Liver (tissue), 9 donors: Measurements from ENCODE around the gene COX5A. TPM values are rescaled to one million over a fixed set of nuclear protein-coding genes. Genes with fewer than 3 reads are reported as not detected.
"Not testable (repeated sequence)": the region's sequence is repeated elsewhere in the genome, so short reads cannot be mapped to it uniquely, and the experiment has no call there.

ENCODE experiments used
- DNase-seq: peaks from one replicate; pipeline ENCODE4 v3.0.0-alpha.2; 2017; ENCODE audit warnings: low spot score
- H3K27ac ChIP-seq, 2 donors: one replicate each; pipeline ENCODE4 v1.7.0; 2013; ENCODE audit warnings: inconsistent platforms in 2 of 2, low read length in 2 of 2, control low read depth in 1 of 2, low read depth in 1 of 2, mild to moderate bottlenecking in 1 of 2
- H3K27me3 ChIP-seq, 4 donors: one replicate each; pipeline versions ENCODE4 v1.6.1 to v1.7.0; 2013; ENCODE audit warnings: low read length in 3 of 4, inconsistent platforms in 1 of 4, mild to moderate bottlenecking in 1 of 4, moderate library complexity in 1 of 4; ENCODE audit not compliant: control insufficient read depth in 4 of 4, insufficient read depth in 4 of 4
- H3K36me3 ChIP-seq, 4 donors: one replicate each; pipeline versions ENCODE4 v1.6.1 to v1.7.0; 2013; ENCODE audit warnings: low read length in 3 of 4, mild to moderate bottlenecking in 3 of 4, low read depth in 1 of 4, moderate library complexity in 1 of 4; ENCODE audit not compliant: control insufficient read depth in 4 of 4, insufficient read depth in 3 of 4
- H3K4me1 ChIP-seq, 4 donors: one replicate each; pipeline versions ENCODE4 v1.6.1 to v1.7.0; 2013; ENCODE audit warnings: low read length in 3 of 4, mild to moderate bottlenecking in 3 of 4, moderate library complexity in 1 of 4; ENCODE audit not compliant: control insufficient read depth in 4 of 4, insufficient read depth in 4 of 4
- H3K4me3 ChIP-seq, 3 donors: one replicate each; pipeline versions ENCODE4 v1.6.1 to v1.7.0; 2013; ENCODE audit warnings: low read length in 3 of 3, control low read depth in 1 of 3, low read depth in 1 of 3, mild to moderate bottlenecking in 1 of 3
- H3K9ac ChIP-seq, 2 donors: one replicate each; pipeline ENCODE4 v1.7.0; 2013; ENCODE audit warnings: low read length in 2 of 2, mild to moderate bottlenecking in 2 of 2, moderate library complexity in 2 of 2, control low read depth in 1 of 2, low read depth in 1 of 2
- H3K9me3 ChIP-seq, 4 donors: one replicate each; pipeline versions ENCODE4 v1.6.1 to v1.7.0; 2013; ENCODE audit warnings: low read length in 3 of 4; ENCODE audit not compliant: control insufficient read depth in 4 of 4
- EGR1 ChIP-seq, 2 donors: IDR thresholded peaks; 2 replicates each; pipeline ENCODE4 v1.6.1; 2016 to 2018; ENCODE audit warnings: antibody characterized with exemption in 2 of 2, low read depth in 2 of 2
- FOXA2 ChIP-seq: IDR thresholded peaks from 2 replicates; pipeline ENCODE4 v1.6.1; 2016; ENCODE audit warnings: antibody characterized with exemption
- HNF4A ChIP-seq, 2 donors: conservative IDR thresholded peaks; 2 replicates each; pipeline ENCODE4 v1.6.1; 2016; ENCODE audit warnings: antibody characterized with exemption in 2 of 2, mild to moderate bottlenecking in 2 of 2
- HNF4G ChIP-seq: IDR thresholded peaks from 2 replicates; pipeline ENCODE4 v1.6.1; 2016; ENCODE audit warnings: antibody characterized with exemption
- JUND ChIP-seq, 2 donors: IDR thresholded peaks; 2 replicates each; pipeline ENCODE4 v1.6.1; 2016; ENCODE audit warnings: antibody characterized with exemption in 2 of 2
- NR2F2 ChIP-seq: IDR thresholded peaks from 2 replicates; pipeline ENCODE4 v1.6.1; 2016; ENCODE audit warnings: antibody characterized with exemption
- RAD21 ChIP-seq, 2 donors: IDR thresholded peaks; 2 replicates each; pipeline ENCODE4 v1.6.1; 2016; ENCODE audit warnings: antibody characterized with exemption in 2 of 2, mild to moderate bottlenecking in 2 of 2
- SP1 ChIP-seq: IDR thresholded peaks from 2 replicates; pipeline ENCODE4 v1.6.1; 2018; ENCODE audit warnings: antibody characterized with exemption, mild to moderate bottlenecking
- TAF1 ChIP-seq: conservative IDR thresholded peaks from 2 replicates; pipeline ENCODE4 v1.6.1; 2016; ENCODE audit warnings: antibody characterized with exemption, mild to moderate bottlenecking
- YY1 ChIP-seq: IDR thresholded peaks from 2 replicates; pipeline ENCODE4 v1.6.1; 2016; ENCODE audit warnings: antibody characterized with exemption, mild to moderate bottlenecking
- WGBS: extraction: QIAGEN DNeasy Blood & Tissue Kit; methylation state at CpG from one replicate; pipeline ENCODE4 v1.1.7; 2013; 5-methylcytosine and 5-hydroxymethylcytosine counted together
- polyA plus RNA-seq, 2 donors: library from polyadenylated mRNA; stranded (reverse) in 1 of 2; unstranded in 1 of 2; fragments of 200-250 nt in 1 of 2; fragments of >200 nt in 1 of 2; fragmentation: Nextera tagmentation in 1 of 2; extraction: Ambion mirVana in 1 of 2; gene quantifications; one replicate each; pipeline versions ENCODE4 v1.2.1 to v1.2.3, GENCODE V29; 2013 to 2015
- total RNA-seq, 2 donors: library from RNA; depleted of rRNA; stranded (reverse); fragments of >200 nt; gene quantifications; one replicate each; pipeline ENCODE4 v1.2.3, GENCODE V29; 2014
- TF ChIP-seq, protein P1 (sequence below): IDR thresholded peaks from 2 replicates; pipeline ENCODE4 v1.6.1; 2016; ENCODE audit warnings: antibody characterized with exemption
- TF ChIP-seq, protein P2 (sequence below): fragments of 150-350 bp; IDR thresholded peaks from 2 replicates; pipeline ENCODE4 v1.5.1; 2017; ENCODE audit warnings: improper control_type of control experiment, low read depth, low read length; ENCODE audit not compliant: missing input control
- TF ChIP-seq, protein P3 (sequence below): IDR thresholded peaks from 2 replicates; pipeline ENCODE4 v1.6.1; 2016; ENCODE audit warnings: antibody characterized with exemption, mild to moderate bottlenecking
- TF ChIP-seq, protein P4 (sequence below): IDR thresholded peaks from 2 replicates; pipeline ENCODE4 v1.6.1; 2016; ENCODE audit warnings: antibody characterized with exemption
- donor health status: healthy.
- donor health status: healthy.
- donor health status: healthy.
- donor health status: healthy.
- donor health status: healthy.

The COX5A gene
- total and polyA plus RNA-seq, 4 donors = 47.9 to 374 (median 190) TPM

DNA sequence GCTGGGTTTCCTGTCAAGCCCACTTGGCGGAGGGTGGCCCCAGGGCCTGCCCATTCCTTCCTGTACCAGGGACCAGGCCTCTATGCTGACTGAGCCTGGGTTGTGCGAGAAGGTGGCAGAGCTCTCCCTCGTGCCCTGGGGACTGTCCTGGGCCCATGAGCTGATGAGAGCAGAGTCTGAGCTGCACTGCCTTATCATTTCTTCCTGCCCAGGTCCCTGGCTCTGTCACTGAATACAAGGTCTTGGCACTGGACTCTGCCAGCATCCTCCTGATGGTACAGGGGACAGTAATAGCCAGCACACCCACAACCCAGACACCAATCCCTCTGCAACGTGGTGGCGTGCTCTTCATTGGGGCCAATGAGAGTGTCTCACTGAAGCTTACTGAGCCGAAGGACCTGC lies 40.6 kb downstream of the COX5A start:
- H3K4me1 ChIP-seq = peaks cover 3 to 9% (median 8%) of the 10 kb centered on the region in 4 donors
- no peak overlapping the region for H3K4me3 ChIP-seq
- H3K36me3 ChIP-seq = peaks cover 2 to 44% (median 19%) of the 10 kb centered on the region in 4 donors
- H3K9me3 ChIP-seq = no peaks in the 10 kb centered on the region
- 95% methylated on average over 6 of the region's 6 CpGs for WGBS
- H3K9ac ChIP-seq = no peak overlapping the region
- no peak for DNase-seq
- H3K27ac ChIP-seq = no peak overlapping the region
- no peaks in the 10 kb centered on the region for H3K27me3 ChIP-seq
- TF ChIP-seq, protein P1, sequence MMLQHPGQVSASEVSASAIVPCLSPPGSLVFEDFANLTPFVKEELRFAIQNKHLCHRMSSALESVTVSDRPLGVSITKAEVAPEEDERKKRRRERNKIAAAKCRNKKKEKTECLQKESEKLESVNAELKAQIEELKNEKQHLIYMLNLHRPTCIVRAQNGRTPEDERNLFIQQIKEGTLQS = no peak
- TF ChIP-seq NR2F2 = no peak
- TF ChIP-seq YY1 = no peak
- TF ChIP-seq, protein P2, sequence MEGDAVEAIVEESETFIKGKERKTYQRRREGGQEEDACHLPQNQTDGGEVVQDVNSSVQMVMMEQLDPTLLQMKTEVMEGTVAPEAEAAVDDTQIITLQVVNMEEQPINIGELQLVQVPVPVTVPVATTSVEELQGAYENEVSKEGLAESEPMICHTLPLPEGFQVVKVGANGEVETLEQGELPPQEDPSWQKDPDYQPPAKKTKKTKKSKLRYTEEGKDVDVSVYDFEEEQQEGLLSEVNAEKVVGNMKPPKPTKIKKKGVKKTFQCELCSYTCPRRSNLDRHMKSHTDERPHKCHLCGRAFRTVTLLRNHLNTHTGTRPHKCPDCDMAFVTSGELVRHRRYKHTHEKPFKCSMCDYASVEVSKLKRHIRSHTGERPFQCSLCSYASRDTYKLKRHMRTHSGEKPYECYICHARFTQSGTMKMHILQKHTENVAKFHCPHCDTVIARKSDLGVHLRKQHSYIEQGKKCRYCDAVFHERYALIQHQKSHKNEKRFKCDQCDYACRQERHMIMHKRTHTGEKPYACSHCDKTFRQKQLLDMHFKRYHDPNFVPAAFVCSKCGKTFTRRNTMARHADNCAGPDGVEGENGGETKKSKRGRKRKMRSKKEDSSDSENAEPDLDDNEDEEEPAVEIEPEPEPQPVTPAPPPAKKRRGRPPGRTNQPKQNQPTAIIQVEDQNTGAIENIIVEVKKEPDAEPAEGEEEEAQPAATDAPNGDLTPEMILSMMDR = no peak
- no peak for TF ChIP-seq HNF4G
- no peak for TF ChIP-seq FOXA2

DNA sequence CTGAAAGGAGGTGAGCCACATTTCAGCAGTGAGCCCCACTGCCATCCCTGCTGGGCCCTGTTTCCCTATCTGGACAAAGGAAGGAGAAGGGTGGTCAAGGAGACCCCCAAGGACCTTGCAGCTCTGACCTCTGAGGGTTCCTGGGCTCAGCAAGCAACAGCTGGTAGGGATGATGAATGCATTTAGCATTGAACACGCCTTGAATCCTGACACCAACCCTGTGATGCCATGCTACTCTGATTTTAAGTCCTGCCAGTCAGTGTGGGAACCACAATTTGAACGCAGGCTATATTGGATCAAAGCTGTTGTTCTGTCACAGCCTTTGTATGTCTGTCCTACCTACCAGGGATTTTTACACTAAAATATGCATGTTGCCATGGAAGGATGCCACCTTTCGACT lies 41.6 kb downstream of the COX5A start:
- Histone ChIP-seq H3K36me3 (peaks cover 2 to 40% (median 19%) of the 10 kb centered on the region in 4 donors), H3K4me3 (no peak overlapping the region), H3K9ac (no peak overlapping the region), H3K4me1 (peaks cover 5 to 16% (median 13%) of the 10 kb centered on the region in 4 donors), H3K27me3 (no peaks in the 10 kb centered on the region), H3K9me3 (no peaks in the 10 kb centered on the region), H3K27ac (no peak overlapping the region)
- TF ChIP-seq FOXA2 (no peak), EGR1 (IDR thresholded peaks at IDR 0.05; ENCODE audit: low read depth in 2 of 2) (no peak), SP1 (no peak), JUND (IDR thresholded peaks at IDR 0.05) (no peak)
- TF ChIP-seq, protein P3, sequence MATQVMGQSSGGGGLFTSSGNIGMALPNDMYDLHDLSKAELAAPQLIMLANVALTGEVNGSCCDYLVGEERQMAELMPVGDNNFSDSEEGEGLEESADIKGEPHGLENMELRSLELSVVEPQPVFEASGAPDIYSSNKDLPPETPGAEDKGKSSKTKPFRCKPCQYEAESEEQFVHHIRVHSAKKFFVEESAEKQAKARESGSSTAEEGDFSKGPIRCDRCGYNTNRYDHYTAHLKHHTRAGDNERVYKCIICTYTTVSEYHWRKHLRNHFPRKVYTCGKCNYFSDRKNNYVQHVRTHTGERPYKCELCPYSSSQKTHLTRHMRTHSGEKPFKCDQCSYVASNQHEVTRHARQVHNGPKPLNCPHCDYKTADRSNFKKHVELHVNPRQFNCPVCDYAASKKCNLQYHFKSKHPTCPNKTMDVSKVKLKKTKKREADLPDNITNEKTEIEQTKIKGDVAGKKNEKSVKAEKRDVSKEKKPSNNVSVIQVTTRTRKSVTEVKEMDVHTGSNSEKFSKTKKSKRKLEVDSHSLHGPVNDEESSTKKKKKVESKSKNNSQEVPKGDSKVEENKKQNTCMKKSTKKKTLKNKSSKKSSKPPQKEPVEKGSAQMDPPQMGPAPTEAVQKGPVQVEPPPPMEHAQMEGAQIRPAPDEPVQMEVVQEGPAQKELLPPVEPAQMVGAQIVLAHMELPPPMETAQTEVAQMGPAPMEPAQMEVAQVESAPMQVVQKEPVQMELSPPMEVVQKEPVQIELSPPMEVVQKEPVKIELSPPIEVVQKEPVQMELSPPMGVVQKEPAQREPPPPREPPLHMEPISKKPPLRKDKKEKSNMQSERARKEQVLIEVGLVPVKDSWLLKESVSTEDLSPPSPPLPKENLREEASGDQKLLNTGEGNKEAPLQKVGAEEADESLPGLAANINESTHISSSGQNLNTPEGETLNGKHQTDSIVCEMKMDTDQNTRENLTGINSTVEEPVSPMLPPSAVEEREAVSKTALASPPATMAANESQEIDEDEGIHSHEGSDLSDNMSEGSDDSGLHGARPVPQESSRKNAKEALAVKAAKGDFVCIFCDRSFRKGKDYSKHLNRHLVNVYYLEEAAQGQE = no peak
- TF ChIP-seq, protein P4, sequence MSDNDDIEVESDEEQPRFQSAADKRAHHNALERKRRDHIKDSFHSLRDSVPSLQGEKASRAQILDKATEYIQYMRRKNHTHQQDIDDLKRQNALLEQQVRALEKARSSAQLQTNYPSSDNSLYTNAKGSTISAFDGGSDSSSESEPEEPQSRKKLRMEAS = no peak
- DNase-seq = no peak
- 97% methylated on average over 3 of the region's 3 CpGs for WGBS

DNA sequence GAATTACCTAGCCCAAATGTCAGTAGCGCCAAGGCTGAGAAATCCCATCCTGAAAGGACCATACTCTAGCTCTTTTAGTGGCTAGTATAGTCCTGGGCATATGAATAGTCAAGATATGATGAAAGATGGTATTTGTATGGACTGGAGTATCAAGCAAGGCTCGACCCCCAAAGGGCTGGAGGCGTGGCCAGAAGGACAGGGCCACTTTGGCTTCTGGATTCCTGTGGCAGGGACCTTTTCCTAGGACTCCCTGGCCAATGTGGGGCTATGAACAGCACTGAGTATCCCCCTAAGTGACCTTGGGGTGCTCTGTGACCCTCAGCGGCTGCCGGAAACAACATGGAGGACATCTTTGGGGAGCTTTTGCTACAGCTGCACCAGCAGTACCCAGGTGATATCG lies 42.0 kb downstream of the COX5A start:
- H3K9ac ChIP-seq = no peak overlapping the region
- TF ChIP-seq HNF4G (no peak), TAF1 (no peak), RAD21 (IDR thresholded peaks at IDR 0.05) (no peak), JUND (IDR thresholded peaks at IDR 0.05) (no peak), YY1 (no peak), NR2F2 (no peak), HNF4A (conservative IDR thresholded peaks at IDR 0.05) (no peak), EGR1 (IDR thresholded peaks at IDR 0.05; ENCODE audit: low read depth in 2 of 2) (no peak)
- TF ChIP-seq, protein P1 = no peak
- TF ChIP-seq, protein P4 = no peak
- WGBS = 97% methylated on average over 6 of the region's 6 CpGs
- peaks cover 2 to 36% (median 16%) of the 10 kb centered on the region in 4 donors for H3K36me3 ChIP-seq
- H3K4me3 ChIP-seq = no peak overlapping the region
- peaks cover 7 to 21% (median 14%) of the 10 kb centered on the region in 4 donors for H3K4me1 ChIP-seq
- DNase-seq = no peak
- no peak overlapping the region for H3K27ac ChIP-seq
- H3K27me3 ChIP-seq = no peaks in the 10 kb centered on the region
- no peaks in the 10 kb centered on the region for H3K9me3 ChIP-seq

DNA sequence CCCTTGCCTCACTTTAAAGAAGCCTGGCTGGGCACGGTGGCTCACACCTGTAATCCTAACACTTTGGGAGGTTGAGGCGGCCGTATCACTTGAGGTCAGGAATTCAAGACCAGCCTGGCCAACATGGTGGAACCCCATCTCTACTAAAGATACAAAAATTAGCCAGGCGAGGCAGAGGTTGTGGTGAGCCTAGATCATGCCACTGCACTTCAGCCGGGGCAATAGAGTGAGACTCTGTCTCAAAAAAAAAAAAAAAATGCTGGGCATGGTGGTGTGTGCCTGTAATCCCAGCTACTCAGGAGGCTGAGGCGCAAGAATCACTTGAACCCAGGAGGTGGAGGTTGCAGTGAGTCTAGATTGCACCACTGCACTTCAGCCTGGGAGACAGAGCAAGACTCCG lies 43.5 kb downstream of the COX5A start:
- H3K4me3 ChIP-seq, DNase-seq, H3K9me3 ChIP-seq, H3K27ac ChIP-seq, H3K27me3 ChIP-seq, H3K9ac ChIP-seq: not testable (repeated sequence)
- H3K36me3 ChIP-seq = peaks cover 2 to 25% (median 11%) of the 10 kb centered on the region in 4 donors
- WGBS = 98% methylated on average over 7 of the region's 7 CpGs
- H3K4me1 ChIP-seq = peaks cover 7 to 30% (median 20%) of the 10 kb centered on the region in 4 donors
